Suppressor macrophage treated with lipopolysaccharide for 4 hours (primary cell): ENCODE data around the gene TTC17.
"Not testable (repeated sequence)": the region's sequence is repeated elsewhere in the genome, so short reads cannot be mapped to it uniquely, and the experiment has no call there.

ENCODE experiments used
- DNase-seq: peaks from one replicate; pipeline ENCODE4 v3.0.0-alpha.2; 2020

Gene TTC17

GRCh38 chr11:43462359-43462758, 103.6 kb downstream of the TTC17 start:
- no peak for DNase-seq

DNA sequence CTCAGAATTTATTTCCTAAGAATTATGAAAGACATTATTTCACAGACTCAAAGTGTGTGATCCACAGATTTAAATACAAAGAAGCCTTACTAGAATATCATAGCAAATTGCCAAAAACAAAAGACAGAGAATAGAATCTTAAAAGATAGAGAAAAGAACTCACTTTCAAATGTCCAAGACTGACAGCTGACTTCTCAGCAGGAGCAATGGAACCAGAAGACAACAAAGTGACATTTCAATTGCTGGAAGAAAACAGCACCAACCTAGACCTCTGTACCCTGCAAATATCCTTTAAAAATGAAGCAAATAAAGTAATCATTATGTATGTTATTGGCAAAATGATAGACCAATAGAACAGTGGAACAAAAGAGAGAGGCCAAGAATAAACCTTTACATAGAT, 109.2 kb downstream of the TTC17 start:
- DNase-seq = no peak

- DNase-seq = not testable (repeated sequence)
Observed at GRCh38 chr11:43477491-43477890, 118.8 kb downstream of the TTC17 start.

DNA sequence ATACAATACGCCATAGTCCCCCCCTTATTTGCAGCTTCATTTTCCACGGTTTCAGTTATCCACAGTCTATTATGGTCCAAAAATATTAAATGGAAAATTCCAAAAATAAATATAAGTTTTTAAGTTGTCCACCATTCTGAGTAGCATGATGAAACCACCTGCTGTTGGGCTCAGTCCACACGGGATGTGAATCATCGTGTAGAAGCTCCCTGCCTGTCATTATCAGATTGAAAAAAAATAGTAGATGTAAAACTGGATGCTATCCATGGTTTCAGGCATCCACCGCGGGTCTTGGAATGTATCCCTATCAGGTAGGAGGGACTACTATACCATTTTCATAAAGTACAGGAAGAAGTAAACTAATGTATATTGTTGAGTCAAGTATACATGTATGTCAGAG, 127.4 kb downstream of the TTC17 start:
- DNase-seq = no peak

DNA sequence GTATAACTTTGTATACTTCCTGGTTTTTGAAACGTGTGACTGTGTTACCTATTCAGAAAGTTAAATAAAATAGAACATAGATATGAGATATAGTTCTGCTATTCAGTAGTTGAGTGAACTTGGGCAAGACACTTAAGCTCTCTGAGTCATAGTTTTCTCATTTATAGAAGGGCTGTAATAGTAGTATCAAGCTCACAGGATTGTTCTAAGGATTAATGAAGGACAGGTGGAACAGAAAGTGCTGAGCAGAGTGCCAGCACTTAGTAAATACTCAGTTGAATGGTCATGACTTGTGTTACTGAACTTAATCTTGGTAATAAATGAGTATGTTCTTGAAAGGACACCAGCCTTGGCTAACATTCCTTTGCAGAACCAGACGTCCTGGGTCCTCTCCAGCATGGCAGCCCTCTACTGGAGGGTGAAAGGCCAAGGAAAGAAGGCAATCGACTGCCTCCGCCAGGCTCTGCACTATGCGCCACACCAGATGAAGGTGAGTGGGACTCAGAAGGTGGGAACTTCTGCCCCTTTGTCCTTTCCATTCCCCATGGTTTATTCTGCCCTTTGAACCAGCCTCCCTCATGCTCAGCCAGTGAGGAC, 131.2 kb downstream of the TTC17 start:
- DNase-seq = no peak

DNA sequence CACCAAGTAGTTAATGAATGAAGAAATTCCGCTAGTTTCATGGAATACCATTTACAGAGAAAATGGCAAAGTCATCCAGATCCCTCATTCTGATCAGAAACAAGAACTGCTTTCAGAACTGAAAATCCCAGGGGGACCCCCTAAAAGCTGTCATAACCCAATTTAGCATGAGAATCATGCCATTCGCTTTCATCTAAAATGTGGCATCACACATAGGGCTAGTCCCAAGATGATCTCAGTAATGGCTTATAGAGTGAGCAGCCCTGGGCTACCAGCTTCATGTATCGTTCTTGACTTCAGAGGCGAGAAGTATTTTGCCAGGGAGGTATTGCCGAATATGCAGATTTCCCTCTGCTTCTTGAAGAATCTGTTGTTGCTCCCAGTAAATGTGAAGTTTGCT, 134.0 kb downstream of the TTC17 start:
- DNase-seq = no peak

DNA sequence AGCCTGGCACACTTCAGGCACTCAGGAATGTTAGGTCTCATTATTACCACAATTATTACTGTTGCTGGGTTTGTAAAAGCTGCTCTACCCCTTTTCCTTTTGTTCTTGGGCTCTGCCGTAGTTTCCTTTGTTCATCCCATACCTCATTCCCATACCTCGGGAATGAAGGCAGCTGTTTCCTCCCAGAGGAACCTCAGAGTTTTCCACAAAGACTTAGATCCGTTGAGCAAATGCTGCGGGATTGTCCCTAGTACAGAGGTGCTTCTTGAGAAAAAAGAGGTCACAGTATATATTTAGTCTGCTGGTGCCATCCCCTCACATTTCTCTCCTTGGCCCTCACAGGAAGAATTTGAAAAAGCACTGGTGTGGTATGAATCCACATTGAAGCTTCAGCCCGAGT, 134.7 kb downstream of the TTC17 start:
- DNase-seq = no peak

DNA sequence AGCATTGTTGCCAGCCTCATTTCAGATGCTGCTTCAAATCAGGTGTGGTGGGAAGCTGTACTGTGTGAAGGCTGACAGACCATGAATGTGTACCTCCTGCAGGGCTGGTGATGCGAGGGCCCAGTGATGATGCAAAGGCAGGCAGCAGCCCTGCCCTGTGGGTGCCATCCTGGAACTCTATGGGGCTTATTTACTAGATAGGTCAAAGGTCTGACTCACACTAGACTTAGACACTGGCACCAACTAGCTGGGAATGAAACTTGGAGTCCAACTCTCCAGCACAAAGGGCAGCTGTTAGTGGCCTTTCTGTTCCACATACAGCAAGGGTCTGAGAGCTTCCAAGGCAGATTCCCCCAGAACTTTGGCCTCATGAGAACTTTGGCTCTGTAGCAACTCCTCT, 138.4 kb downstream of the TTC17 start:
- DNase-seq = no peak

DNA sequence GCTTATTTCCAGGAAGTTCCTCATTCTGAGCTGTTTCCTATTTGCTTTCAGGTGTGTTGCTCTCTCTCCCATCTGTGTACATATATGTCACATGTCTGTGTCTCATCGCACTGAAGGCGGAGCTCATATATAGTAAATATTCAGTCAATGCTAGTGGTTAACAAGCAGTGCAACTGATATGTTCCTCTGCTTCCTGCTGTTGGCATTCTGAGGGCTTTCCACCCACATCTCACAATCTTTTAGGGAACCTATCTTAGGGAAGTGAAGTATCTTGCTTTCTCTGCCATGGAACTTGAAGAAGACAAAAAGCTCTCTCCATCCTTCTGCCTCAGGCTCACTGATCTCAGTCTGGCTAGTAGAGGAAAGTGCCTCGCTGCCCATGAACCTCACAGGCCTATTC, 139.8 kb downstream of the TTC17 start:
- DNase-seq = no peak

- no peak for DNase-seq
Observed at GRCh38 chr11:43503417-43503816, 144.7 kb downstream of the TTC17 start.

DNA sequence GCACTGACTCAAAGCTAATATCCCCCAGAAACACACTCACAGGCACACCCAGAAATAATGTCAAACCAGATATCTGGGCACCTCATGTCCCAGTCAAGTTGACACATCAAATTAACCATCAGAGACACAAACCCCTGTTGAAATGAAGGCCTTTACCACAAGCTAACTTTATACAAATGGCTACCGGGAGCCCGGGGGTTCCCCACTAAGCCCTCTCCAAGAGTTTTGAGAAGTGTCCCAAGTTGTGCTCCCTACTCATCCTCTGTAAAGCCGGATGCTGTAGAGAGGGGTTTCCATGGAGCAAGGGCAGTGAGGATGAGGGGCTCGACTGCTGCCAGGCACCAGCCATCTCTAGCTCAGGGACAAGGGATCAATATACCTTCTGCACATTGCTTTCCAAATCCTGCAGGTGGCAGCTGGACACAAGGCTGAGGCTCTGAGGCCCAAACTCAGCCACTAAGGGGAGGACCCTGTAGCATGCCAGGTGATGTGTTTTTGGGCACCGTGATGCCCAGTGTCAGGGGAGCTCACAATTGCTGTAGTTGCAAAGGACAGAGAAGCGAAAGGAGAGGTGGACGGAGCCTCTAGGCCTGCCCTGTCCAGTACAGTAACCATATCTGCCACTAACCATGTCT, 145.7 kb downstream of the TTC17 start:
- DNase-seq = no peak

DNA sequence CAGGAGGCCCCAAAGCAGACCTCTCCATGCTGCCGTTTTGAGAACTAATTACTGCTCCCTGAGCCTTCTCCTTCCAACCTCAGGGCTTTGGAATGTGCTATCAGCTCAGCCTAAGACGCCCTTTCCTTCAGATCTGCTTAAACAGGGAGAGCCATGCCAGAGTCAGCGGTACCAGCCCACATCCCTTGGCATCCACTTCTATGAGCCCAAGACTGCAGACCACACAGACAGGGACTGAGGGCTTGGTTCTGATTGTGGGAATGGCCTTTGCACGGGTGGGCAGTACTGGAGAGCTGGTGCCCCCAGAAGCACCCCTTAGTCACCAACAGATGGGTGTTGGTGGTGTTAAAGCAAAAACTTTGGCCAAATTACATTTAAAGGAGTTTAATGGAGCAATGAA, 146.5 kb downstream of the TTC17 start:
- DNase-seq = no peak

GRCh38 chr11:43507171-43507570, 148.5 kb downstream of the TTC17 start:
- DNase-seq = no peak

- DNase-seq = peak; percentile 14
Observed at GRCh38 chr11:43508511-43508918, 149.8 kb downstream of the TTC17 start.

DNA sequence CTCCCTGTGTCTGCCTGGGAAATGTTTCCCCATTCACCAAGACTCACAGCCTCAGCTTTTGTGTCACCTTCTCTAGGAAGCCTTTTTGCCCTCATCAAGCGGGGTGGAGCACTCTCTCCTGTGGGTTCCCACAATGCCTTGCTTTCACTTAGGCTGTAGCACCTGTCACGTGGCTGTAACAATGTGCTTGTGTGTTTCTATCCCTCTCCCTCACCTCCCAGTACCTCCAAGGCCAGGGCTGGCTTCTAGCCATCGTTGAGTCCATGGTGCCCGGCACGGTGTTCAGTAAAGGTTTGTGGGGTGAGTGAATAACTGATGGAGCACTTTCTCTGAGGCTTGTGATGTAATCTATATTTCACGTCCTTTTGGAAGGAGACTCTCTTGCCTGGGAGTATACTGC, 153.2 kb downstream of the TTC17 start:
- DNase-seq = no peak

DNA sequence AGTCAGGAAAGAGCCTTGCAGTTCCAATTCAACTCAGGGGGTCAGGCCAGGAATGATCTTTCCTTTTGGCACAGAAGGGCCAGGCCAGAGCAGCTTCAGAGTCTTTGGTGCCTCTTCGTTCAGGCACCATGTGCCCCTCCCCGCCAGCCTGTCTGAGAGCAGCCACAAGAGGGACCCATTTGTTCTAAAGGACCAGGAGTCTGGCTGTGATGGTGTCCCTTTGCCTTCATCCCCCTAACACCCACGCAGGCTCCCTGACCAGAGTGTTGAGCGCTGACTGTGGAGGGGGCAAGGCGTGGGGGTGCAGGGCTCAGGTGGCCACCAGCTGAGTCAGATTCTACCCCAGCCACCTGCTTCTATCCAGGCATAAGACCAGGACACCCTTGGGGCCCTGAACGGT, 156.4 kb downstream of the TTC17 start:
- no peak for DNase-seq

GRCh38 chr11:43516316-43516850, 157.7 kb downstream of the TTC17 start:
- DNase-seq = no peak

DNA sequence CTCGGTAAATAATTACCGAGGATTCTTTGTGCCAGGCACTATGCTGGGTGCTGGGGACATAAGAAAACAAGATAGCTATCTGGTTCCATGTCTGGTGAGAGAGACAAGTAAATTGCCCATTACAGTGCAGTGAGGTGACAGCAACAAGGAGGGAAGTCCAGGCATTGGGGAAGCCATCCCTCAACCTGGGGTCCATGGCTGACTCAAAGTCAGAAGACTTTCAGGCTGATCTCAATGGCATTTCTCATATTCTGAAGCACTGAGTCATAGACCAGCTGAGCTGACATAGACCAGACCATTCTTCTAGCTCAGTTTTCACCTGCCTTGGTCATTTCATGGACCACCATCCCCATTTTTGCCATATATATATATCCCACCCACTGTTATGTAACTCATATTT, 158.8 kb downstream of the TTC17 start:
- peak; percentile 12 for DNase-seq

- peak; percentile 23 for DNase-seq
Observed at GRCh38 chr11:43518408-43519160, 159.9 kb downstream of the TTC17 start.

GRCh38 chr11:43521471-43521870, 162.8 kb downstream of the TTC17 start:
- no peak for DNase-seq

- DNase-seq = no peak
Observed at GRCh38 chr11:43523632-43524031, 164.9 kb downstream of the TTC17 start.

- peak; percentile 34 for DNase-seq
Observed at GRCh38 chr11:43532041-43532440, 173.3 kb downstream of the TTC17 start.

DNA sequence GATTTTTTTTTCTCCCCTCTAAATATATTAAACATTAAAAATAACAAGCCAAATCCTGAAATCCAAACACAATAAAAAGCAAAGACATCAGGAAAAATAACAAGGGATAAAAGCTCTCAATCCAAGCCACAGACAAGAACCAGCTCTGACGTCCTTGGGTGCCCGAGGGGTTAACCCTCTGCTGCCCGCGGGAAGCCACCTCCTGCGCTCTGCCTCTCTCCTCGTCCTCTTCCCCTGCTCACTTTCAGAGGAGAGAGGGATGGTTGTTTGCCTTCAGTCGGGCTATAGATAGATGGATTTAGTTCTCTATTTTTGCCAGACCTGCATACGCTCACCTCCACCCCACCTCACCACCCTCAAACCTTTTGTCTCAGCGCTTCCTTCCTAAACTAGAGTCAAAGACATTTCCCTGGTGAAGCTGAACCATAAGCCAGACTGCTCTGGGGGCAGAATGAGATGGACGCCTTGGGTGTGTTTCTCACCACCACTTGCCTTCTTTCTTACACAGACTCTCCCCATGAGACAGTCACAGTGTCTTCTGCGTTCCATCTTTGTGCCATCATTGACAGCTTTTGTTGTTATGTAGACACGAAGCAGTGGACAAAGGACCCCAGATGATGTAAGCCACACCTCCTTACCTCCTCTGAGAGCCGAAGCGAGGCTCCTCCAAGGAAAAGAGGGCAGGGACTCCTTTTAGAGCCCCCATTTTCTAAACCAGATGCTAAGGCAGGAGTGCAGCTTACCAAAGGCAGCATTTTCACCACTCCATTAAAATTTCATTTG, 179.3 kb downstream of the TTC17 start:
- DNase-seq = no peak
